Upper lobe of right lung (tissue), 1 donor: ENCODE results near the gene DLG4. TPM values are rescaled to one million over a fixed set of nuclear protein-coding genes. Genes with fewer than 3 reads are reported as not detected.
A peak's percentile ranks its signal among the peaks of the same experiment; 100 is the strongest.
"Not testable (repeated sequence)": the region's sequence is repeated elsewhere in the genome, so short reads cannot be mapped to it uniquely, and the experiment has no call there.

Source experiments
- ATAC-seq: fragments of 200-7000 bp; cut with Tn5 transposase; one replicate; pipeline ENCODE4 v1.9.1; 2020; ENCODE audit warnings: mild to moderate bottlenecking, moderate library complexity
- DNase-seq: peaks from one replicate; pipeline ENCODE4 v3.0.0-alpha.2; 2020
- H3K27ac ChIP-seq: fragments of 200-600 bp; one replicate; pipeline ENCODE4 v1.8.0; 2022
- H3K27me3 ChIP-seq: fragments of 200-600 bp; one replicate; pipeline ENCODE4 v1.8.0; 2022; ENCODE audit warnings: mild to moderate bottlenecking
- H3K36me3 ChIP-seq: fragments of 200-600 bp; one replicate; pipeline ENCODE4 v1.8.0; 2022
- H3K4me1 ChIP-seq: fragments of 200-600 bp; one replicate; pipeline ENCODE4 v1.8.0; 2022
- H3K4me3 ChIP-seq: fragments of 200-600 bp; one replicate; pipeline ENCODE4 v1.8.0; 2022; ENCODE audit warnings: mild to moderate bottlenecking
- H3K9me3 ChIP-seq: fragments of 200-600 bp; one replicate; pipeline ENCODE4 v1.8.0; 2022
- CTCF ChIP-seq: fragments of 200-600 bp; IDR thresholded peaks from one replicate; pipeline ENCODE4 v1.8.0; 2022; ENCODE audit warnings: antibody characterized with exemption
- intact Hi-C: fragments of 100-400 bp; cut with DNase I; formaldehyde crosslinking; loops from one replicate; pipeline ENCODE4 v1.11.0; 2022
- total RNA-seq: library from RNA; stranded (reverse); fragmentation: NEBNext Ultra II Directional; extraction: Animal tissue kit (Norgen Biotek cat#: 25700); gene quantifications from one replicate; pipeline ENCODE4 v1.2.1, GENCODE V29; 2021
- donor health status: DM: no; HTN: yes; CAD: no; lungs with severe emphysema.

The DLG4 gene
- total RNA-seq, 1 donor from 2014 or later = 30.7 TPM

- DNase-seq = no peak
- Histone ChIP-seq H3K9me3 (no peaks in the 10 kb centered on the region), H3K27me3 (no peaks in the 10 kb centered on the region), H3K4me1 (peaks cover 32% of the 10 kb centered on the region), H3K27ac (peak overlapping the region; percentile 99), H3K4me3 (peak overlapping the region; percentile 91), H3K36me3 (peaks cover 32% of the 10 kb centered on the region)
- ATAC-seq = no peak
- intact Hi-C loops = no loop called here
- TF ChIP-seq CTCF = no peak
Measured at GRCh38 chr17:7250695-7251627, 31.3 kb upstream of the DLG4 start.

GRCh38 chr17:7249830-7250229 lies 30.2 kb upstream of the DLG4 start:
- intact Hi-C loops = no loop called here
- Histone ChIP-seq H3K27ac (peak overlapping the region; percentile 99), H3K4me1 (peaks cover 32% of the 10 kb centered on the region), H3K36me3 (peaks cover 32% of the 10 kb centered on the region), H3K4me3 (peak overlapping the region; percentile 91), H3K9me3 (no peaks in the 10 kb centered on the region), H3K27me3 (no peaks in the 10 kb centered on the region)
- TF ChIP-seq CTCF = no peak
- ATAC-seq (no peak), DNase-seq (no peak)

GRCh38 chr17:7249214-7249613 lies 29.6 kb upstream of the DLG4 start:
- no peak overlapping the region for H3K4me3 ChIP-seq
- no peaks in the 10 kb centered on the region for H3K27me3 ChIP-seq
- TF ChIP-seq CTCF = no peak
- no peaks in the 10 kb centered on the region for H3K9me3 ChIP-seq
- DNase-seq = no peak
- peaks cover 32% of the 10 kb centered on the region for H3K36me3 ChIP-seq
- no peak for ATAC-seq
- no peak overlapping the region for H3K27ac ChIP-seq
- intact Hi-C loops = no loop called here
- H3K4me1 ChIP-seq = peaks cover 32% of the 10 kb centered on the region

GRCh38 chr17:7248796-7249195 lies 29.2 kb upstream of the DLG4 start:
- Histone ChIP-seq H3K4me3 (no peak overlapping the region), H3K36me3 (peaks cover 33% of the 10 kb centered on the region), H3K27me3 (no peaks in the 10 kb centered on the region), H3K9me3 (no peaks in the 10 kb centered on the region), H3K4me1 (peaks cover 33% of the 10 kb centered on the region), H3K27ac (no peak overlapping the region)
- no peak for ATAC-seq
- intact Hi-C loops = no loop called here
- TF ChIP-seq CTCF = no peak
- no peak for DNase-seq

GRCh38 chr17:7246779-7247178 lies 27.1 kb upstream of the DLG4 start:
- Histone ChIP-seq H3K27me3 (no peaks in the 10 kb centered on the region), H3K27ac (no peak overlapping the region), H3K36me3 (peaks cover 38% of the 10 kb centered on the region), H3K9me3 (no peaks in the 10 kb centered on the region), H3K4me3 (no peak overlapping the region), H3K4me1 (peaks cover 32% of the 10 kb centered on the region)
- intact Hi-C loops = no loop called here
- ATAC-seq (no peak), DNase-seq (no peak)
- no peak for TF ChIP-seq CTCF

GRCh38 chr17:7243838-7244237 lies 24.2 kb upstream of the DLG4 start:
- ATAC-seq, intact Hi-C loops, H3K27me3 ChIP-seq, DNase-seq, H3K9me3 ChIP-seq: not testable (repeated sequence)
- Histone ChIP-seq H3K27ac (peak overlapping the region; percentile 97), H3K4me3 (peak overlapping the region; percentile 99), H3K36me3 (peaks cover 54% of the 10 kb centered on the region), H3K4me1 (peaks cover 29% of the 10 kb centered on the region)
